ENCODE results near the gene MYO9B. TPM values are rescaled to one million over a fixed set of nuclear protein-coding genes. Genes with fewer than 3 reads are reported as not detected.

MYO9B gene
- total and polyA plus RNA-seq, 9 of the 15 experiments (the other 6 are each of a cell fraction or from before 2014, with no cell fraction given): 2.4 to 77.6 (median 23.0) TPM

DNA sequence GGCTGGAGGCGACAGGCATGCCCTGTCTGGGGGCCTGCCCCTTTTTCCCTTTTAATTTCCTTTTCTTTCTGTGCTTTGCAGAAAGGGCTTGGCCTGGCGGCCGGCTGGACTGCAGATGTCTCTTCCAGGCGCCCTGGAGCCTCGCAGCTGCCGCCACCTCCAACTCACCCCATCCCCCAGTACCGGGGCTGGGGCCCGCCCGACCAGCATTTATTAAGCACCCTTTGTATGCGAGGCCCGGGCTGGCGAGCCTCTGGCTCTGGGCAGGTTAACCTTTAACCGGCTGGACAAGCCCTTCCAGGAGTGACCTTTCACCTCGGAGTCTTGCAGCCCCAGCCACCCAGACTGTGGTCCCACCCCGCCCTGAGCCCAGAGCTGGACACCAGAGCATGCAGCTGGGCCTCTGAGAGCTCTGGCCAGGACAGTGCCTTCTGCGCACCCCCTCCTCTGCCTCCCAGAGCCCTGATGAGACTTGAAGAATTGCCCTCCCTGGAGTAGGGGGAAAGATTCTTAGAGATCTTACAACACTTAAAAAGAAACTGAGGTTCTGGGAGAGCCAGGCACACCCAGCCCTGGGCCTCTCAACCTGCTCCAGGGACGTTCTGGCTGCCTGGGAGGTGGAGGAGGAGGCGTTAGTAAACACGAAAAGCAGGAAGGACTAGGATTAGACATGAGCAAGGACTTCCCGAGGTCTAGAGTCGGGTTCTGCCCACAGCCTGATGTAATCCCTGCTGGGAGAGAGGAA, 171.3 kb downstream of the MYO9B start:
- CTCF ChIA-PET (ENCODE audit: low intra/inter-chr PET ratio): no interaction called here
- Histone ChIP-seq H3K27ac (ENCODE audit: extremely low read depth, low read depth, low read length) (peak overlapping the region; percentile 96), H2AFZ (ENCODE audit: low read depth, low read length) (peak overlapping the region; percentile 91), H3K9me3 (replicated peaks; ENCODE audit: control insufficient read depth, insufficient read depth, low read depth, low read length) (no peaks in the 10 kb centered on the region), H3K4me2 (ENCODE audit: insufficient read depth, low read length) (peak overlapping the region; percentile 81), H3K36me3 (ENCODE audit: control insufficient read depth, insufficient read depth, low read length) (peaks cover 6% of the 10 kb centered on the region; the same call in 1 of the 3 replicates), H3K4me1 (replicated peaks in 1 of 2; ENCODE audit: control insufficient read depth in 2 of 2, insufficient read depth in 2 of 2, low read length in 2 of 2) (peaks cover 45 to 82% of the 10 kb centered on the region in 2 experiments), H3K4me3 (peak overlapping the region; percentile 43), H4K20me1 (replicated peaks; ENCODE audit: control insufficient read depth, insufficient read depth, low read length) (peaks cover 15% of the 10 kb centered on the region), H3K27me3 (ENCODE audit: control insufficient read depth in 2 of 2, insufficient read depth in 2 of 2, low read length in 2 of 2) (no peaks in the 10 kb centered on the region), H3K9ac (ENCODE audit: insufficient read depth in 1 of 2, low read depth in 2 of 2, low read length in 2 of 2) (peak overlapping the region; percentile 76 to 87), H3K79me2 (ENCODE audit: control insufficient read depth, insufficient read depth, low read length) (peaks cover 34% of the 10 kb centered on the region), H3K9me1 (ENCODE audit: control insufficient read depth, insufficient read depth, low read length) (no peaks in the 10 kb centered on the region)
- in situ Hi-C loops (cut with MboI) (no loop called here), intact Hi-C loops (cut with micrococcal nuclease) (loop anchor here (5.0 kb wide), 1 partner anchor 40 kb away; no protein-coding TSS in a partner anchor)
- WGBS (ENCODE audit: insufficient coverage, low coverage, missing lambda C conversion rate): 11% methylated on average over 20 of the region's 21 CpGs
- POLR2A ChIA-PET: interaction anchor here (0.6 kb wide), 1 partner anchor 38 kb away, joined by 4 read pairs; no protein-coding TSS in a partner anchor
- ATAC-seq (peak; percentile 10), DNase-seq (ENCODE audit: extremely low read depth in 1 of 4, low spot score in 3 of 4) (peak in 1 of 4 experiments; percentile 47), FAIRE-seq (peak; percentile 82)
- BruUV-seq (replicated peaks): no TSS peak
- TF ChIP-seq NR2C2 (CRISPR knock-in tag; IDR thresholded peaks at IDR 0.05): no peak
- TF ChIP-seq NR2C2 (tag; IDR thresholded peaks at IDR 0.05): peak; percentile 64; the same call in 1 of the 2 replicates
- TF ChIP-seq, protein P1, sequence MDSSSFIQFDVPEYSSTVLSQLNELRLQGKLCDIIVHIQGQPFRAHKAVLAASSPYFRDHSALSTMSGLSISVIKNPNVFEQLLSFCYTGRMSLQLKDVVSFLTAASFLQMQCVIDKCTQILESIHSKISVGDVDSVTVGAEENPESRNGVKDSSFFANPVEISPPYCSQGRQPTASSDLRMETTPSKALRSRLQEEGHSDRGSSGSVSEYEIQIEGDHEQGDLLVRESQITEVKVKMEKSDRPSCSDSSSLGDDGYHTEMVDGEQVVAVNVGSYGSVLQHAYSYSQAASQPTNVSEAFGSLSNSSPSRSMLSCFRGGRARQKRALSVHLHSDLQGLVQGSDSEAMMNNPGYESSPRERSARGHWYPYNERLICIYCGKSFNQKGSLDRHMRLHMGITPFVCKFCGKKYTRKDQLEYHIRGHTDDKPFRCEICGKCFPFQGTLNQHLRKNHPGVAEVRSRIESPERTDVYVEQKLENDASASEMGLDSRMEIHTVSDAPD (CRISPR knock-in tag; IDR thresholded peaks at IDR 0.05): no peak
- peak in 1 of 2 experiments; percentile 48; a peak in 1 of 4 replicates for TF ChIP-seq FOXA3 (CRISPR knock-in tag; conservative IDR thresholded peaks at IDR 0.05 in 1 of 2, IDR thresholded peaks at IDR 0.05 in 1 of 2)
- TF ChIP-seq, protein P2, sequence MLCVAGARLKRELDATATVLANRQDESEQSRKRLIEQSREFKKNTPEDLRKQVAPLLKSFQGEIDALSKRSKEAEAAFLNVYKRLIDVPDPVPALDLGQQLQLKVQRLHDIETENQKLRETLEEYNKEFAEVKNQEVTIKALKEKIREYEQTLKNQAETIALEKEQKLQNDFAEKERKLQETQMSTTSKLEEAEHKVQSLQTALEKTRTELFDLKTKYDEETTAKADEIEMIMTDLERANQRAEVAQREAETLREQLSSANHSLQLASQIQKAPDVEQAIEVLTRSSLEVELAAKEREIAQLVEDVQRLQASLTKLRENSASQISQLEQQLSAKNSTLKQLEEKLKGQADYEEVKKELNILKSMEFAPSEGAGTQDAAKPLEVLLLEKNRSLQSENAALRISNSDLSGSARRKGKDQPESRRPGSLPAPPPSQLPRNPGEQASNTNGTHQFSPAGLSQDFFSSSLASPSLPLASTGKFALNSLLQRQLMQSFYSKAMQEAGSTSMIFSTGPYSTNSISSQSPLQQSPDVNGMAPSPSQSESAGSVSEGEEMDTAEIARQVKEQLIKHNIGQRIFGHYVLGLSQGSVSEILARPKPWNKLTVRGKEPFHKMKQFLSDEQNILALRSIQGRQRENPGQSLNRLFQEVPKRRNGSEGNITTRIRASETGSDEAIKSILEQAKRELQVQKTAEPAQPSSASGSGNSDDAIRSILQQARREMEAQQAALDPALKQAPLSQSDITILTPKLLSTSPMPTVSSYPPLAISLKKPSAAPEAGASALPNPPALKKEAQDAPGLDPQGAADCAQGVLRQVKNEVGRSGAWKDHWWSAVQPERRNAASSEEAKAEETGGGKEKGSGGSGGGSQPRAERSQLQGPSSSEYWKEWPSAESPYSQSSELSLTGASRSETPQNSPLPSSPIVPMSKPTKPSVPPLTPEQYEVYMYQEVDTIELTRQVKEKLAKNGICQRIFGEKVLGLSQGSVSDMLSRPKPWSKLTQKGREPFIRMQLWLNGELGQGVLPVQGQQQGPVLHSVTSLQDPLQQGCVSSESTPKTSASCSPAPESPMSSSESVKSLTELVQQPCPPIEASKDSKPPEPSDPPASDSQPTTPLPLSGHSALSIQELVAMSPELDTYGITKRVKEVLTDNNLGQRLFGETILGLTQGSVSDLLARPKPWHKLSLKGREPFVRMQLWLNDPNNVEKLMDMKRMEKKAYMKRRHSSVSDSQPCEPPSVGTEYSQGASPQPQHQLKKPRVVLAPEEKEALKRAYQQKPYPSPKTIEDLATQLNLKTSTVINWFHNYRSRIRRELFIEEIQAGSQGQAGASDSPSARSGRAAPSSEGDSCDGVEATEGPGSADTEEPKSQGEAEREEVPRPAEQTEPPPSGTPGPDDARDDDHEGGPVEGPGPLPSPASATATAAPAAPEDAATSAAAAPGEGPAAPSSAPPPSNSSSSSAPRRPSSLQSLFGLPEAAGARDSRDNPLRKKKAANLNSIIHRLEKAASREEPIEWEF (CRISPR knock-in tag; IDR thresholded peaks at IDR 0.05): no peak
- peak; percentile 89 for TF ChIP-seq CBX1 (IDR thresholded peaks at IDR 0.05; ENCODE audit: low read depth)
- TF ChIP-seq ZNF551 (CRISPR knock-in tag; IDR thresholded peaks at IDR 0.05): no peak
- TF ChIP-seq, protein P3, sequence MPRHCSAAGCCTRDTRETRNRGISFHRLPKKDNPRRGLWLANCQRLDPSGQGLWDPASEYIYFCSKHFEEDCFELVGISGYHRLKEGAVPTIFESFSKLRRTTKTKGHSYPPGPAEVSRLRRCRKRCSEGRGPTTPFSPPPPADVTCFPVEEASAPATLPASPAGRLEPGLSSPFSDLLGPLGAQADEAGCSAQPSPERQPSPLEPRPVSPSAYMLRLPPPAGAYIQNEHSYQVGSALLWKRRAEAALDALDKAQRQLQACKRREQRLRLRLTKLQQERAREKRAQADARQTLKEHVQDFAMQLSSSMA (CRISPR knock-in tag; IDR thresholded peaks at IDR 0.05): no peak
- TF ChIP-seq BCOR (IDR thresholded peaks at IDR 0.05): peak; percentile 99
- no peak for TF ChIP-seq NR4A1 (CRISPR knock-in tag; IDR thresholded peaks at IDR 0.05)
- no peak for TF ChIP-seq NR4A1 (tag; IDR thresholded peaks at IDR 0.05)
- TF ChIP-seq ESRRA (IDR thresholded peaks at IDR 0.05; ENCODE audit: borderline replicate concordance, low read depth): 0 out of 2 replicates have a peak, but pooled peaks have one; percentile 5
- TF ChIP-seq MYC (IDR thresholded peaks at IDR 0.05; ENCODE audit: low read depth, low read length): no peak
- TF ChIP-seq MYC (CRISPR knock-in tag; IDR thresholded peaks at IDR 0.05; ENCODE audit: borderline replicate concordance, low read depth): 0 out of 2 replicates have a peak, but pooled peaks have one; percentile 1
- peak; percentile 80; the same call in 1 of the 2 replicates for TF ChIP-seq L3MBTL2 (IDR thresholded peaks at IDR 0.05)
